Non-pigmented ciliary epithelial cell (primary cell): ENCODE measurements around the gene AKAP13.

ENCODE experiments used
- DNase-seq: peaks from one replicate; pipeline ENCODE4 v3.0.0-alpha.2; 2010; ENCODE audit warnings: low read depth

Gene AKAP13

GRCh38 chr15:85536341-85536740 lies 155.9 kb downstream of the AKAP13 start:
- no peak for DNase-seq

- no peak for DNase-seq
Measured at GRCh38 chr15:85539491-85539890, 159.1 kb downstream of the AKAP13 start.

GRCh38 chr15:85540085-85540797 lies 159.8 kb downstream of the AKAP13 start:
- DNase-seq: no peak

- DNase-seq: no peak
Measured at GRCh38 chr15:85541744-85542143, 161.3 kb downstream of the AKAP13 start.

GRCh38 chr15:85542488-85542887 lies 162.1 kb downstream of the AKAP13 start:
- DNase-seq: no peak

- no peak for DNase-seq
Measured at GRCh38 chr15:85542895-85543331, 162.5 kb downstream of the AKAP13 start.

- no peak for DNase-seq
Measured at GRCh38 chr15:85543741-85544155, 163.3 kb downstream of the AKAP13 start.

GRCh38 chr15:85545185-85545584 lies 164.8 kb downstream of the AKAP13 start:
- no peak for DNase-seq

- DNase-seq: no peak
Measured at GRCh38 chr15:85545752-85546151, 165.3 kb downstream of the AKAP13 start.

- DNase-seq: no peak
Measured at GRCh38 chr15:85547386-85547785, 167.0 kb downstream of the AKAP13 start.

GRCh38 chr15:85550283-85550682 lies 169.9 kb downstream of the AKAP13 start:
- no peak for DNase-seq

GRCh38 chr15:85551221-85551832 lies 170.9 kb downstream of the AKAP13 start:
- DNase-seq: no peak

GRCh38 chr15:85554852-85555521 lies 174.6 kb downstream of the AKAP13 start:
- no peak for DNase-seq

- DNase-seq: no peak
Measured at GRCh38 chr15:85555875-85556617, 175.6 kb downstream of the AKAP13 start.

- DNase-seq: no peak
Measured at GRCh38 chr15:85556618-85556895, 176.2 kb downstream of the AKAP13 start.

GRCh38 chr15:85557385-85557784 lies 177.0 kb downstream of the AKAP13 start:
- no peak for DNase-seq

- DNase-seq: no peak
Measured at GRCh38 chr15:85558848-85559247, 178.4 kb downstream of the AKAP13 start.

GRCh38 chr15:85559530-85559929 lies 179.1 kb downstream of the AKAP13 start:
- no peak for DNase-seq

- no peak for DNase-seq
Measured at GRCh38 chr15:85562824-85563223, 182.4 kb downstream of the AKAP13 start.

- DNase-seq: no peak
Measured at GRCh38 chr15:85563328-85563727, 182.9 kb downstream of the AKAP13 start.

- no peak for DNase-seq
Measured at GRCh38 chr15:85563731-85564130, 183.3 kb downstream of the AKAP13 start.

GRCh38 chr15:85564686-85565085 lies 184.3 kb downstream of the AKAP13 start:
- no peak for DNase-seq
